Measurements from ENCODE around the gene TNS2. TPM values are rescaled to one million over a fixed set of nuclear protein-coding genes. Genes with fewer than 3 reads are reported as not detected.

TNS2 gene
- total and polyA plus RNA-seq, 2 of the 13 experiments (the other 11 are each of a cell fraction or from before 2014, with no cell fraction given) = 8.9 to 20.4 TPM

GRCh38 chr12:53051058-53051880 lies 1.4 kb downstream of the TNS2 start (continued):
- peak; percentile 43; the same call in 1 of the 2 replicates for TF ChIP-seq ZGPAT (CRISPR knock-in tag; IDR thresholded peaks at IDR 0.05)
- TF ChIP-seq ZNF318 (CRISPR knock-in tag; IDR thresholded peaks at IDR 0.05) = peak; percentile 68; the same call in 1 of the 2 replicates
- TF ChIP-seq CREM (IDR thresholded peaks at IDR 0.05) = peak; percentile 45; the same call in 1 of the 2 replicates
- TF ChIP-seq CREM (CRISPR knock-in tag; IDR thresholded peaks at IDR 0.05) = no peak
- TF ChIP-seq YY1 (IDR thresholded peaks at IDR 0.05; ENCODE audit: insufficient read depth, insufficient replicate concordance, low read depth, low read length) = peak; percentile 18
- peak; percentile 71; the same call in 1 of the 2 replicates for TF ChIP-seq ZNF572 (CRISPR knock-in tag; IDR thresholded peaks at IDR 0.05)
- peak; percentile 68 for TF ChIP-seq HDAC2 (CRISPR knock-in tag; IDR thresholded peaks at IDR 0.05)
- TF ChIP-seq THAP11 (CRISPR knock-in tag; IDR thresholded peaks at IDR 0.05) = peak; percentile 11
- TF ChIP-seq TRAFD1 (CRISPR knock-in tag; IDR thresholded peaks at IDR 0.05; ENCODE audit: borderline replicate concordance) = peak; percentile 64; the same call in 1 of the 2 replicates
- no peak for TF ChIP-seq MAF1 (CRISPR knock-in tag; IDR thresholded peaks at IDR 0.05; ENCODE audit: borderline replicate concordance)
- peak; percentile 48; the same call in 1 of the 2 replicates for TF ChIP-seq NCOA1 (CRISPR knock-in tag; IDR thresholded peaks at IDR 0.05)
- peak; percentile 55; the same call in 1 of the 2 replicates for TF ChIP-seq FOXO1 (CRISPR knock-in tag; IDR thresholded peaks at IDR 0.05)
- TF ChIP-seq CEBPG (CRISPR knock-in tag; IDR thresholded peaks at IDR 0.05) = peak; percentile 88
- peak in 1 of 2 experiments; percentile 89; a peak in 2 of 4 replicates for TF ChIP-seq ATF4 (CRISPR knock-in tag; IDR thresholded peaks at IDR 0.05)

Measured in HepG2 (cell line).